A549 (cell line): ENCODE results near the gene MDM1. TPM values are rescaled to one million over a fixed set of nuclear protein-coding genes. Genes with fewer than 3 reads are reported as not detected.

ENCODE experiments used
- ATAC-seq, 2 experiments: fragments of 200-7000 bp in 1 of 2; fragments of >200 bp in 1 of 2; cut with Nextera tagmentation in 1 of 2; cut with Tn5 transposase in 1 of 2; 3 replicates each; pipeline versions ENCODE4 v1.8.0 to v1.9.1; 2018 to 2020; ENCODE audit warnings: mild to moderate bottlenecking in 1 of 2, moderate library complexity in 1 of 2
- CTCF ChIA-PET: fragments of 300-600 bp; sonication (Branson Sonifier 250); formaldehyde crosslinking; extraction: SDS; loops from one replicate; lab custom pipeline; 2021; ENCODE audit warnings: antibody characterized with exemption, inconsistent platforms; lab: Yijun Ruan, JAX
- POLR2A ChIA-PET: fragments of 350-600 bp; formaldehyde crosslinking; extraction: SDS; loops from one replicate; lab custom pipeline; 2021; ENCODE audit warnings: antibody characterized with exemption, inconsistent platforms; lab: Yijun Ruan, JAX
- DNase-seq, 2 experiments: peaks; one replicate each; pipeline versions ENCODE4 v3.0.0 to v3.0.0-alpha.2; 2011 to 2016; ENCODE audit warnings: low read depth in 1 of 2, low spot score in 1 of 2
- FAIRE-seq: peaks from 2 replicates; lab custom pipeline; 2011; peaks lifted over from hg19 to GRCh38; lab: Jason Lieb, UNC
- H3K27ac ChIP-seq, 2 experiments: fragments of >200 bp; sonication (Bioruptor Twin); formaldehyde crosslinking; 3 replicates each; pipeline ENCODE4 v1.5.1; 2016 to 2017
- H3K4me1 ChIP-seq: fragments of >200 bp; sonication (Bioruptor Twin); formaldehyde crosslinking; 3 replicates; pipeline ENCODE4 v1.6.1; 2016
- H3K4me2 ChIP-seq: fragments of >200 bp; sonication (Bioruptor Twin); formaldehyde crosslinking; 3 replicates; pipeline ENCODE4 v1.6.1; 2016
- H3K4me3 ChIP-seq: fragments of >200 bp; sonication (Bioruptor Twin); formaldehyde crosslinking; 3 replicates; pipeline ENCODE4 v1.5.1; 2016
- H3K9me3 ChIP-seq: fragments of >200 bp; sonication (Bioruptor Twin); formaldehyde crosslinking; 3 replicates; pipeline ENCODE4 v1.6.1; 2016
- CHD2 ChIP-seq: fragments of 150-350 bp; IDR thresholded peaks from 2 replicates; pipeline ENCODE4 v1.6.1; 2014; ENCODE audit warnings: low read length; ENCODE audit not compliant: partially characterized antibody
- EP300 ChIP-seq, 2 experiments: fragments of >200 bp; sonication (Bioruptor Twin); formaldehyde crosslinking; IDR thresholded peaks; 2 replicates in 1 of 2; 3 replicates in 1 of 2; pipeline ENCODE4 v1.6.1; 2016 to 2017
- ESRRA ChIP-seq: fragments of 150-350 bp; IDR thresholded peaks from 2 replicates; pipeline ENCODE4 v1.6.1; 2014; ENCODE audit warnings: mild to moderate bottlenecking, low read length, borderline replicate concordance
- FOSL2 ChIP-seq, 2 experiments: fragments of 450-650 bp in 1 of 2; fragments of >200 bp in 1 of 2; sonication (Bioruptor Twin) in 1 of 2; formaldehyde crosslinking; IDR thresholded peaks; 2 replicates each; pipeline versions ENCODE4 v1.5.0 to v1.6.1; 2016 to 2020; ENCODE audit warnings: mild to moderate bottlenecking in 1 of 2, moderate library complexity in 1 of 2
- FOXS1 ChIP-seq: fragments of 250-450 bp; sonication (Bioruptor Pico); IDR thresholded peaks from 2 replicates; pipeline ENCODE4 v1.5.0; 2020; ENCODE audit warnings: mild to moderate bottlenecking, moderate library complexity
- GATA3 ChIP-seq: IDR thresholded peaks from 2 replicates; pipeline ENCODE4 v1.6.1; 2012; ENCODE audit warnings: borderline replicate concordance
- HDAC2 ChIP-seq: fragments of 200-600 bp; sonication (generic); IDR thresholded peaks from 2 replicates; pipeline ENCODE4 v1.6.1; 2016
- HOXB13 ChIP-seq: fragments of 250-450 bp; sonication (Bioruptor Pico); IDR thresholded peaks from 2 replicates; pipeline ENCODE4 v1.5.0; 2020; ENCODE audit warnings: low read depth, mild to moderate bottlenecking, moderate library complexity
- JUN ChIP-seq, 2 experiments: fragments of >200 bp; sonication (Bioruptor Twin); formaldehyde crosslinking; IDR thresholded peaks; 2 replicates in 1 of 2; 3 replicates in 1 of 2; pipeline ENCODE4 v1.6.1; 2016 to 2017
- MAFK ChIP-seq: fragments of 450-650 bp; IDR thresholded peaks from 2 replicates; pipeline ENCODE4 v1.6.1; 2014; ENCODE audit not compliant: partially characterized antibody
- NFE2L2 ChIP-seq: fragments of 150-350 bp; conservative IDR thresholded peaks from 2 replicates; pipeline ENCODE4 v1.6.1; 2014; ENCODE audit warnings: low read length
- NR3C1 ChIP-seq: fragments of >200 bp; sonication (Bioruptor Twin); formaldehyde crosslinking; IDR thresholded peaks from 3 replicates; pipeline ENCODE4 v1.6.1; 2017
- POLR2A ChIP-seq: IDR thresholded peaks from 2 replicates; pipeline ENCODE4 v1.6.1; 2012; ENCODE audit warnings: mild to moderate bottlenecking, low read length
- POLR2AphosphoS2 ChIP-seq: conservative IDR thresholded peaks from 2 replicates; pipeline ENCODE4 v1.6.1; 2012; ENCODE audit warnings: low read length, improper control_type of control experiment, inconsistent platforms
- RCOR1 ChIP-seq: fragments of 150-350 bp; IDR thresholded peaks from 2 replicates; pipeline ENCODE4 v1.6.1; 2014; ENCODE audit warnings: antibody characterized with exemption, low read length, low read depth
- RFX5 ChIP-seq: fragments of 450-650 bp; IDR thresholded peaks from 2 replicates; pipeline ENCODE4 v1.7.1; 2014; ENCODE audit warnings: antibody characterized with exemption, mild to moderate bottlenecking, moderate library complexity
- SMC3 ChIP-seq: fragments of >200 bp; sonication (Bioruptor Twin); formaldehyde crosslinking; IDR thresholded peaks from 3 replicates; pipeline ENCODE4 v1.6.1; 2018; ENCODE audit warnings: inconsistent platforms
- SREBF2 ChIP-seq: fragments of 450-650 bp; IDR thresholded peaks from 2 replicates; pipeline ENCODE4 v1.6.1; 2014; ENCODE audit warnings: mild to moderate bottlenecking, moderate library complexity
- ZC3H11A ChIP-seq: fragments of 450-650 bp; IDR thresholded peaks from 2 replicates; pipeline ENCODE4 v1.6.1; 2014; ENCODE audit warnings: antibody characterized with exemption, mild to moderate bottlenecking
- ZFP36 ChIP-seq: fragments of 450-650 bp; IDR thresholded peaks from 2 replicates; pipeline ENCODE4 v1.6.1; 2014; ENCODE audit warnings: borderline replicate concordance; ENCODE audit not compliant: partially characterized antibody
- ZNF302 ChIP-seq: fragments of 250-450 bp; sonication (Bioruptor Pico); IDR thresholded peaks from 2 replicates; pipeline ENCODE4 v1.9.0; 2021; ENCODE audit warnings: inconsistent platforms, mild to moderate bottlenecking, moderate library complexity
- ZSCAN20 ChIP-seq: fragments of 250-450 bp; sonication (Bioruptor Pico); IDR thresholded peaks from 2 replicates; pipeline ENCODE4 v1.8.0; 2022; ENCODE audit warnings: mild to moderate bottlenecking, moderate library complexity
- WGBS: methylation state at CpG from one replicate; pipeline ENCODE4 v1.1.6; 2017; ENCODE audit errors: missing lambda C conversion rate; 5-methylcytosine and 5-hydroxymethylcytosine counted together
- polyA plus RNA-seq, 4 experiments: library from polyadenylated mRNA; depleted of rRNA in 3 of 4; stranded (reverse); fragments of >200 nt; fragmentation: RNase III in 1 of 4; extraction: RNeasy Plus Mini Kit Qiagen cat#74134 plus additional on column Dnase treatment in 1 of 4; gene quantifications; 2 replicates in 3 of 4; 3 replicates in 1 of 4; pipeline ENCODE4 v1.2.3, GENCODE V29; 2011 to 2017
- TF ChIP-seq, protein P1 (sequence below): fragments of >200 bp; sonication (Bioruptor Twin); formaldehyde crosslinking; IDR thresholded peaks from 3 replicates; pipeline ENCODE4 v1.5.1; 2016
- TF ChIP-seq, protein P2 (sequence below): IDR thresholded peaks from 2 replicates; pipeline ENCODE4 v1.6.1; 2012
- TF ChIP-seq, protein P3 (sequence below): fragments of >200 bp; sonication (Bioruptor Twin); formaldehyde crosslinking; IDR thresholded peaks from 3 replicates; pipeline ENCODE4 v1.6.1; 2016
- TF ChIP-seq, protein P4 (sequence below): fragments of 250-450 bp; sonication (Bioruptor Pico); IDR thresholded peaks from 2 replicates; pipeline ENCODE4 v1.5.0; 2020; ENCODE audit warnings: low read depth, mild to moderate bottlenecking, moderate library complexity

The MDM1 gene
- polyA plus RNA-seq, 2 of the 4 experiments (the other 2 are of a cell fraction): 12.5 to 24.5 TPM

DNA sequence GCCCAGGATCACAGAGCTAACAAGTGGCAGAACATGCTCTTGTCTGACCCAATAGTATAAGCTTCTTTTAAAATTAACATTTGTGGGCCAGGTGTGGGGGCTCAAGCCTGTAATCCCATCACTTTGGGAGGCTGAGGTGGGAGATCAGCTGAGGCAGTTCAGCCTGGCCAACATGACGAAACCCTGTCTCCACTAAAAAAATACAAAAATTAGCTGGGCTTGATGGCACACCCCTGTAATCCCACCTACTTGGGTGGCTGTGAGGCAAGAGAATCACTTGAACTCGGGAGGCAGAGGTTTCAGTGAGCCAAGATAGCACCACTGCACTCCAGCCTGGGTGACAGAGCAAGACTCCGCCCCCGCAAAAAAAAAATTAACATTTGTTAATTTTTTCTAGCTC is 45.8 kb downstream of the MDM1 start (continued):
- TF ChIP-seq, protein P1, sequence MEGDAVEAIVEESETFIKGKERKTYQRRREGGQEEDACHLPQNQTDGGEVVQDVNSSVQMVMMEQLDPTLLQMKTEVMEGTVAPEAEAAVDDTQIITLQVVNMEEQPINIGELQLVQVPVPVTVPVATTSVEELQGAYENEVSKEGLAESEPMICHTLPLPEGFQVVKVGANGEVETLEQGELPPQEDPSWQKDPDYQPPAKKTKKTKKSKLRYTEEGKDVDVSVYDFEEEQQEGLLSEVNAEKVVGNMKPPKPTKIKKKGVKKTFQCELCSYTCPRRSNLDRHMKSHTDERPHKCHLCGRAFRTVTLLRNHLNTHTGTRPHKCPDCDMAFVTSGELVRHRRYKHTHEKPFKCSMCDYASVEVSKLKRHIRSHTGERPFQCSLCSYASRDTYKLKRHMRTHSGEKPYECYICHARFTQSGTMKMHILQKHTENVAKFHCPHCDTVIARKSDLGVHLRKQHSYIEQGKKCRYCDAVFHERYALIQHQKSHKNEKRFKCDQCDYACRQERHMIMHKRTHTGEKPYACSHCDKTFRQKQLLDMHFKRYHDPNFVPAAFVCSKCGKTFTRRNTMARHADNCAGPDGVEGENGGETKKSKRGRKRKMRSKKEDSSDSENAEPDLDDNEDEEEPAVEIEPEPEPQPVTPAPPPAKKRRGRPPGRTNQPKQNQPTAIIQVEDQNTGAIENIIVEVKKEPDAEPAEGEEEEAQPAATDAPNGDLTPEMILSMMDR: no peak
- TF ChIP-seq, protein P2, sequence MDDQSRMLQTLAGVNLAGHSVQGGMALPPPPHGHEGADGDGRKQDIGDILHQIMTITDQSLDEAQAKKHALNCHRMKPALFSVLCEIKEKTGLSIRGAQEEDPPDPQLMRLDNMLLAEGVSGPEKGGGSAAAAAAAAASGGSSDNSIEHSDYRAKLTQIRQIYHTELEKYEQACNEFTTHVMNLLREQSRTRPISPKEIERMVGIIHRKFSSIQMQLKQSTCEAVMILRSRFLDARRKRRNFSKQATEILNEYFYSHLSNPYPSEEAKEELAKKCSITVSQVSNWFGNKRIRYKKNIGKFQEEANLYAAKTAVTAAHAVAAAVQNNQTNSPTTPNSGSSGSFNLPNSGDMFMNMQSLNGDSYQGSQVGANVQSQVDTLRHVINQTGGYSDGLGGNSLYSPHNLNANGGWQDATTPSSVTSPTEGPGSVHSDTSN: no peak
- TF ChIP-seq RFX5 (no peak), RCOR1 (no peak), GATA3 (no peak)

DNA sequence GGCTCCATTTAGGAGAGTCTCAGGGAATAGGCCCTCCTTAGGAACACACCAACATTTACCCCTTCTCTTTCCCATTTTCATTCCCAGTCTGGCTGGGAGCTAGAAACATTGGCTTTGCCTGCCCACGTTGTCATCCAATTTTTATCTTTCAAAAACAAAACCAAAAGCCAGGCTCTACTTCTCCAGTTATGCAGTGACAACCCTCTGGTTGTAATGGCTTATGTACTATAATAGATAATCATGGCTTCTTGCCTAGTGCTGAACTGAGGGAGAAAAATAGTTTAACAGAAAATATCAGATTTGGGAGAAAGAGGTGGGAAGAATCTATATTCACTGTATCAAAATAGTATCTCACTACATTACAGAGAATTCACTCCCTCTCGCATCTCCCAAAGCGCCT is 46.6 kb downstream of the MDM1 start:
- H3K9me3 ChIP-seq: no peaks in the 10 kb centered on the region
- ATAC-seq: no peak
- POLR2A ChIA-PET: no interaction called here
- DNase-seq: no peak
- FAIRE-seq: no peak
- H3K4me2 ChIP-seq: no peak overlapping the region
- H3K4me3 ChIP-seq: no peak overlapping the region
- CTCF ChIA-PET: interaction anchor here (0.8 to 1.6 kb wide), 3 partner anchors 13 to 62 kb away, joined by 4 to 7 read pairs (median 4); no protein-coding TSS in a partner anchor
- no peak for TF ChIP-seq MAFK
- TF ChIP-seq POLR2A: no peak
- no peak for TF ChIP-seq ESRRA
- no peak for TF ChIP-seq ZNF302 (CRISPR knock-in tag)
- no peak for TF ChIP-seq CHD2
- no peak for TF ChIP-seq HDAC2
- TF ChIP-seq ZSCAN20 (CRISPR knock-in tag): no peak
- TF ChIP-seq, protein P1: no peak
- no peak for TF ChIP-seq ZFP36
- TF ChIP-seq HOXB13 (CRISPR knock-in tag): no peak
- TF ChIP-seq SREBF2: no peak
- TF ChIP-seq NFE2L2: no peak
- TF ChIP-seq ZC3H11A: no peak
- 63% methylated on average over 3 of the region's 3 CpGs for WGBS
- no peaks in the 10 kb centered on the region for H3K4me1 ChIP-seq
- no peak overlapping the region for H3K27ac ChIP-seq

DNA sequence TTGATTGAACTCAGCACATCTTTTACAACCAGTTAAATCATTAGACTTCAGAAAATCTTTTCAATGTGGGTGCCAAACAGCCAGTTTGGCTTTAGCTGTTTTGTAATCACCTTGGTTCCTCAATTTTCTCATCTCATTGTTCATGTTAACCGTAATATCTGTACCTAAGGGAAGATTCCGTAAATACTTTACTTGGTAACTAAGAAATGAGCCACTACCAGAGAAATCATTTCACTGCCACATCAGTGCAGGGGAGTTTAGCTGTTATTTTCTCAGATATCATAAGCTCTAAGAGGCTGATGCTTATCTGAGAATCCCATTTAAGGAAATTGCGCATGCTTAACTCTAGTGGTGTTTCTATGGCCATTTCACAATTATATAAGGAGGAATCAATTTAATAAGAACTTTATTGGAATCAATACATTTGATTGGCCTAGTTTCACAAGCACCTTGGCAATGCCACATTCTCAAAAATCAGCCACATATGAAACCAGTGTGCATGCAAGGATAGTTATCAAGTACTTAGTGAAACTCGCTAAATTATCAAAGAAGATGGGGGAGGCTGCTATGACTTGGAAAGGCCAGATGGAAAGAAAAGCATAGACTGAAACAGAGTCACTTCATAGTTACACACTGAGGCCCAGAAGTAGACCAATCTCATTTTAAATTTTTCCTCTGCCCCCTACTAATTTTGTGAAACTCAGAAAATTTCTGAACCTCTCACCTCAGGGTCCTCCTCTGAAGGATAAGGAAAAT is 50.7 kb downstream of the MDM1 start:
- 81% methylated on average over 4 of the region's 4 CpGs for WGBS
- no peak for FAIRE-seq
- no peak for DNase-seq
- POLR2A ChIA-PET: no interaction called here
- CTCF ChIA-PET: interaction anchor here (0.9 to 3.2 kb wide), 2 partner anchors 10 to 58 kb away, joined by 4 to 11 read pairs; no protein-coding TSS in a partner anchor
- Histone ChIP-seq H3K9me3 (no peaks in the 10 kb centered on the region), H3K4me2 (no peak overlapping the region), H3K4me3 (no peak overlapping the region), H3K27ac (no peak overlapping the region), H3K4me1 (no peaks in the 10 kb centered on the region)
- no peak for ATAC-seq
- TF ChIP-seq POLR2AphosphoS2 (no peak), JUN (IDR thresholded peaks at IDR 0.05) (no peak), ZNF302 (CRISPR knock-in tag) (no peak), HOXB13 (CRISPR knock-in tag) (no peak), RCOR1 (no peak), GATA3 (no peak), FOSL2 (IDR thresholded peaks at IDR 0.05) (no peak), FOSL2 (CRISPR knock-in tag; IDR thresholded peaks at IDR 0.05) (no peak), EP300 (IDR thresholded peaks at IDR 0.05) (no peak), NR3C1 (no peak), FOXS1 (CRISPR knock-in tag) (no peak), SMC3 (no peak)
- TF ChIP-seq, protein P3, sequence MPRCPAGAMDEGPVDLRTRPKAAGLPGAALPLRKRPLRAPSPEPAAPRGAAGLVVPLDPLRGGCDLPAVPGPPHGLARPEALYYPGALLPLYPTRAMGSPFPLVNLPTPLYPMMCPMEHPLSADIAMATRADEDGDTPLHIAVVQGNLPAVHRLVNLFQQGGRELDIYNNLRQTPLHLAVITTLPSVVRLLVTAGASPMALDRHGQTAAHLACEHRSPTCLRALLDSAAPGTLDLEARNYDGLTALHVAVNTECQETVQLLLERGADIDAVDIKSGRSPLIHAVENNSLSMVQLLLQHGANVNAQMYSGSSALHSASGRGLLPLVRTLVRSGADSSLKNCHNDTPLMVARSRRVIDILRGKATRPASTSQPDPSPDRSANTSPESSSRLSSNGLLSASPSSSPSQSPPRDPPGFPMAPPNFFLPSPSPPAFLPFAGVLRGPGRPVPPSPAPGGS: no peak
- TF ChIP-seq, protein P4, sequence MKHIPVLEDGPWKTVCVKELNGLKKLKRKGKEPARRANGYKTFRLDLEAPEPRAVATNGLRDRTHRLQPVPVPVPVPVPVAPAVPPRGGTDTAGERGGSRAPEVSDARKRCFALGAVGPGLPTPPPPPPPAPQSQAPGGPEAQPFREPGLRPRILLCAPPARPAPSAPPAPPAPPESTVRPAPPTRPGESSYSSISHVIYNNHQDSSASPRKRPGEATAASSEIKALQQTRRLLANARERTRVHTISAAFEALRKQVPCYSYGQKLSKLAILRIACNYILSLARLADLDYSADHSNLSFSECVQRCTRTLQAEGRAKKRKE: no peak
- TF ChIP-seq, protein P1: no peak
